K562 (cell line): ENCODE results near the gene TLK2. TPM values are rescaled to one million over a fixed set of nuclear protein-coding genes. Genes with fewer than 3 reads are reported as not detected.
A peak's percentile ranks its signal among the peaks of the same experiment; 100 is the strongest.
"Not testable (repeated sequence)": the region's sequence is repeated elsewhere in the genome, so short reads cannot be mapped to it uniquely, and the experiment has no call there.

Experiments used
- GTF2E2 ChIP-seq: fragments of 200-800 bp; sonication (Bioruptor generic); IDR thresholded peaks from 2 replicates; pipeline ENCODE4 v1.6.1; 2016; ENCODE audit warnings: missing genetic modification characterization, missing compliant biosample characterization
- MAZ ChIP-seq, 2 experiments: fragments of 450-650 bp in 1 of 2; sonication (generic) in 1 of 2; formaldehyde crosslinking; IDR thresholded peaks in 1 of 2; conservative IDR thresholded peaks in 1 of 2; 2 replicates each; pipeline versions ENCODE4 v1.4.0 to v1.5.0; 2020; ENCODE audit warnings: mild to moderate bottlenecking in 1 of 2, missing genetic modification reagents in 1 of 2
- NR2C2 ChIP-seq, 2 experiments: fragments of 200-800 bp in 1 of 2; sonication (Bioruptor generic) in 1 of 2; sonication (generic) in 1 of 2; formaldehyde crosslinking in 1 of 2; IDR thresholded peaks; 2 replicates each; pipeline versions ENCODE4 v1.6.1 to v1.8.0; 2016 to 2022; ENCODE audit warnings: mild to moderate bottlenecking in 1 of 2, missing compliant biosample characterization in 1 of 2, missing genetic modification characterization in 1 of 2, missing genetic modification reagents in 1 of 2
- PCBP1 ChIP-seq: fragments of 200-400 bp; formaldehyde crosslinking; IDR thresholded peaks from 2 replicates; pipeline ENCODE4 v1.6.1; 2018; ENCODE audit warnings: mild to moderate bottlenecking, low read depth, low read length; ENCODE audit not compliant: poor library complexity, severe bottlenecking
- POLR2G ChIP-seq: fragments of 200-400 bp; formaldehyde crosslinking; IDR thresholded peaks from 2 replicates; pipeline ENCODE4 v1.6.1; 2017; ENCODE audit warnings: low read depth, mild to moderate bottlenecking, antibody characterized with exemption, low read length, moderate library complexity
- RBFOX2 ChIP-seq: fragments of 200-400 bp; formaldehyde crosslinking; IDR thresholded peaks from 2 replicates; pipeline ENCODE4 v1.6.1; 2017; ENCODE audit warnings: low read depth, mild to moderate bottlenecking, low read length, moderate library complexity
- UBTF ChIP-seq, 2 experiments: IDR thresholded peaks; 2 replicates each; pipeline ENCODE4 v1.6.1; 2012; ENCODE audit warnings: improper control_type of control experiment in 2 of 2, low read depth in 2 of 2, low read length in 2 of 2, borderline replicate concordance in 1 of 2
- VEZF1 ChIP-seq: fragments of 200-800 bp; sonication (Bioruptor generic); IDR thresholded peaks from 2 replicates; pipeline ENCODE4 v1.6.1; 2017; ENCODE audit warnings: missing genetic modification characterization, missing compliant biosample characterization
- ZFX ChIP-seq: sonication (generic); formaldehyde crosslinking; IDR thresholded peaks from 2 replicates; pipeline ENCODE4 v1.8.0; 2022; ENCODE audit warnings: mild to moderate bottlenecking, missing genetic modification reagents, moderate library complexity
- polyA plus RNA-seq, 8 experiments: library from polyadenylated mRNA; depleted of rRNA in 4 of 8; stranded (reverse) in 5 of 8; unstranded in 3 of 8; fragments of >200 nt; fragmentation: Nextera tagmentation in 2 of 8; fragmentation: Illumina TruSeq in 1 of 8; extraction: Ambion mirVana in 2 of 8; extraction: Trizol in 1 of 8; gene quantifications; 2 replicates each; pipeline versions ENCODE4 v1.2.1 to v1.2.3, GENCODE V29; 2011 to 2014; ENCODE audit warnings: inconsistent platforms in 1 of 8, missing spikeins in 1 of 8
- total RNA-seq, 7 experiments: library from RNA; depleted of rRNA in 6 of 7; stranded (reverse); fragments of >200 nt in 6 of 7; fragmentation: Illumina TruSeq in 2 of 7; extraction: Trizol in 2 of 7; gene quantifications; 2 replicates each; pipeline versions ENCODE4 v1.2.1 to v1.2.3, GENCODE V29; 2011 to 2021; ENCODE audit warnings: low replicate concordance in 1 of 7

TLK2 gene
- total and polyA plus RNA-seq, 9 of the 15 experiments (the other 6 are each of a cell fraction or from before 2014, with no cell fraction given): 10.1 to 51.9 (median 32.4) TPM

- TF ChIP-seq VEZF1 (peak; percentile 96), POLR2G (peak; percentile 59), UBTF (IDR thresholded peaks at IDR 0.05; ENCODE audit: borderline replicate concordance in 1 of 2, low read depth in 2 of 2, low read length in 2 of 2) (peak; percentile 82 to 88), RBFOX2 (peak; percentile 57), MAZ (CRISPR knock-in tag; conservative IDR thresholded peaks at IDR 0.05 in 1 of 2, IDR thresholded peaks at IDR 0.05 in 1 of 2) (peak in 1 of 2 experiments; percentile 70; a peak in 2 of 4 replicates), ZFX (CRISPR knock-in tag) (peak; percentile 84), GTF2E2 (tag) (0 out of 2 replicates have a peak, but pooled peaks have one; percentile 61), NR2C2 (tag; IDR thresholded peaks at IDR 0.05) (peak; percentile 49; the same call in 1 of the 2 replicates), PCBP1 (peak; percentile 61)
- not testable (repeated sequence) for TF ChIP-seq NR2C2 (CRISPR knock-in tag; IDR thresholded peaks at IDR 0.05)
These were observed 434 bp downstream of the TLK2 start (continued) for GRCh38 chr17:62478880-62479638.
